H9 (cell line): ENCODE data around the gene DCAF7. TPM values are rescaled to one million over a fixed set of nuclear protein-coding genes. Genes with fewer than 3 reads are reported as not detected.

Experiments
- DNase-seq: peaks from one replicate; pipeline ENCODE4 v3.0.0-alpha.2; 2017
- H2AFZ ChIP-seq: one replicate; pipeline ENCODE4 v1.6.1; 2013; ENCODE audit warnings: mild to moderate bottlenecking, low read length, control low read depth, moderate library complexity
- H2AK5ac ChIP-seq: 2 replicates; pipeline ENCODE4 v1.6.1; 2013; ENCODE audit warnings: low read length, control low read depth, mixed read lengths; ENCODE audit not compliant: insufficient read length
- H2BK120ac ChIP-seq: one replicate; pipeline ENCODE4 v1.6.1; 2013; ENCODE audit warnings: low read depth, mild to moderate bottlenecking, low read length, control low read depth, inconsistent platforms; ENCODE audit not compliant: poor library complexity, severe bottlenecking
- H2BK12ac ChIP-seq: 2 replicates; pipeline ENCODE4 v1.6.1; 2013; ENCODE audit warnings: low read length, control low read depth, mixed read lengths, low read depth; ENCODE audit not compliant: insufficient read length
- H2BK15ac ChIP-seq: 2 replicates; pipeline ENCODE4 v1.6.1; 2013; ENCODE audit warnings: low read depth, low read length, control low read depth
- H2BK20ac ChIP-seq: one replicate; pipeline ENCODE4 v1.6.1; 2013; ENCODE audit warnings: low read depth, mild to moderate bottlenecking, low read length, control low read depth, inconsistent platforms; ENCODE audit not compliant: poor library complexity, severe bottlenecking
- H2BK5ac ChIP-seq: 2 replicates; pipeline ENCODE4 v1.6.1; 2013; ENCODE audit warnings: low read length, control low read depth, mixed read lengths; ENCODE audit not compliant: insufficient read length
- H3K14ac ChIP-seq: 2 replicates; pipeline ENCODE4 v1.6.1; 2013; ENCODE audit warnings: low read length, control low read depth; ENCODE audit not compliant: insufficient read depth
- H3K18ac ChIP-seq: 2 replicates; pipeline ENCODE4 v1.6.1; 2013; ENCODE audit warnings: low read depth, mild to moderate bottlenecking, mixed read lengths, low read length, control low read depth; ENCODE audit not compliant: insufficient read length
- H3K23ac ChIP-seq: 2 replicates; pipeline ENCODE4 v1.6.1; 2013; ENCODE audit warnings: low read length, control low read depth, mixed read lengths, low read depth; ENCODE audit not compliant: insufficient read length
- H3K23me2 ChIP-seq: 2 replicates; pipeline ENCODE4 v1.6.1; 2013; ENCODE audit warnings: low read depth, mild to moderate bottlenecking, mixed read lengths, low read length, control low read depth; ENCODE audit not compliant: insufficient read length, poor library complexity, severe bottlenecking
- H3K27ac ChIP-seq: 2 replicates; pipeline ENCODE4 v1.5.1; 2013; ENCODE audit warnings: low read length, control low read depth, mixed read lengths, low read depth; ENCODE audit not compliant: insufficient read length
- H3K27me3 ChIP-seq: 2 replicates; pipeline ENCODE4 v1.6.1; 2013; ENCODE audit warnings: low read length, control low read depth, inconsistent platforms; ENCODE audit not compliant: insufficient read depth
- H3K4ac ChIP-seq: 2 replicates; pipeline ENCODE4 v1.6.1; 2013; ENCODE audit warnings: low read depth, mild to moderate bottlenecking, control low read depth, inconsistent platforms, low read length, moderate library complexity
- H3K4me1 ChIP-seq: 2 replicates; pipeline ENCODE4 v1.6.1; 2013; ENCODE audit warnings: low read length, control low read depth, inconsistent platforms; ENCODE audit not compliant: insufficient read depth
- H3K4me2 ChIP-seq: 2 replicates; pipeline ENCODE4 v1.6.1; 2013; ENCODE audit warnings: low read length, control low read depth, mixed read lengths; ENCODE audit not compliant: insufficient read length, insufficient read depth
- H3K56ac ChIP-seq: 2 replicates; pipeline ENCODE4 v1.6.1; 2013; ENCODE audit warnings: low read depth, mild to moderate bottlenecking, mixed read lengths, low read length, control low read depth; ENCODE audit not compliant: insufficient read length
- H3K79me1 ChIP-seq: 2 replicates; pipeline ENCODE4 v1.6.1; 2013; ENCODE audit warnings: low read depth, mild to moderate bottlenecking, moderate library complexity, low read length, control low read depth, inconsistent platforms; ENCODE audit not compliant: insufficient read depth, poor library complexity, severe bottlenecking
- H3K79me2 ChIP-seq: 2 replicates; pipeline ENCODE4 v1.6.1; 2013; ENCODE audit warnings: low read length, control low read depth, inconsistent platforms; ENCODE audit not compliant: insufficient read depth
- H3K9ac ChIP-seq: 2 replicates; pipeline ENCODE4 v1.6.1; 2013; ENCODE audit warnings: low read length, control low read depth, mixed read lengths; ENCODE audit not compliant: insufficient read length; ENCODE audit errors: extremely low read depth
- H3K9me3 ChIP-seq: one replicate; pipeline ENCODE4 v1.6.1; 2013; ENCODE audit warnings: low read depth, low read length, inconsistent platforms; ENCODE audit not compliant: control insufficient read depth
- H3T11ph ChIP-seq: one replicate; pipeline ENCODE4 v1.6.1; 2013; ENCODE audit warnings: mild to moderate bottlenecking, low read length, control low read depth, inconsistent platforms
- H4K20me1 ChIP-seq: one replicate; pipeline ENCODE4 v1.6.1; 2013; ENCODE audit not compliant: control insufficient read depth, insufficient read length, insufficient read depth
- H4K5ac ChIP-seq: 2 replicates; pipeline ENCODE4 v1.6.1; 2013; ENCODE audit warnings: low read depth, mild to moderate bottlenecking, mixed read lengths, low read length, control low read depth; ENCODE audit not compliant: insufficient read length
- H4K8ac ChIP-seq: replicated peaks from 2 replicates; pipeline ENCODE4 v1.6.1; 2013; ENCODE audit warnings: low read length, control low read depth, mixed read lengths, low read depth; ENCODE audit not compliant: insufficient read length
- H4K91ac ChIP-seq: 2 replicates; pipeline ENCODE4 v1.6.1; 2013; ENCODE audit warnings: low read depth, mild to moderate bottlenecking, moderate library complexity, mixed read lengths, low read length, control low read depth; ENCODE audit not compliant: insufficient read length
- H3K27ac Mint-ChIP-seq, 3 experiments: 2 replicates in 2 of 3; 3 replicates in 1 of 3; pipeline ENCODE4 v1.8.0; 2020 to 2021; ENCODE audit warnings: mixed read lengths in 3 of 3, mild to moderate bottlenecking in 1 of 3, moderate library complexity in 1 of 3
- H3K27me3 Mint-ChIP-seq: 2 replicates; pipeline ENCODE4 v1.8.0; 2021; ENCODE audit warnings: low read depth, mild to moderate bottlenecking, moderate library complexity, mixed read lengths
- H3K36me3 Mint-ChIP-seq, 3 experiments: 2 replicates in 2 of 3; 3 replicates in 1 of 3; pipeline ENCODE4 v1.8.0; 2020 to 2021; ENCODE audit warnings: low read depth in 3 of 3, mixed read lengths in 3 of 3; ENCODE audit not compliant: insufficient read depth in 1 of 3
- H3K4me1 Mint-ChIP-seq, 2 experiments: 2 replicates each; pipeline ENCODE4 v1.8.0; 2020; ENCODE audit warnings: mixed read lengths in 2 of 2
- H3K4me3 Mint-ChIP-seq, 2 experiments: 2 replicates in 1 of 2; 3 replicates in 1 of 2; pipeline ENCODE4 v1.8.0; 2020 to 2021; ENCODE audit warnings: mild to moderate bottlenecking in 2 of 2, mixed read lengths in 2 of 2, moderate library complexity in 1 of 2
- H3K9me3 Mint-ChIP-seq, 2 experiments: 2 replicates in 1 of 2; 3 replicates in 1 of 2; pipeline ENCODE4 v1.8.0; 2020; ENCODE audit warnings: mild to moderate bottlenecking in 2 of 2, mixed read lengths in 2 of 2, moderate library complexity in 1 of 2
- CTCF ChIP-seq: fragments of 200-600 bp; sonication (generic); conservative IDR thresholded peaks from 3 replicates; pipeline ENCODE4 v1.8.0; 2021; ENCODE audit warnings: antibody characterized with exemption, mild to moderate bottlenecking
- whole genome bisulfite sequencing: extraction: QIAGEN DNeasy Blood & Tissue Kit; methylation state at CpG from one replicate; pipeline ENCODE4 v1.1.7; 2013; ENCODE audit warnings: missing lambda C conversion rate, low lambda C conversion rate, mixed read lengths; ENCODE audit not compliant: insufficient read length; ENCODE audit errors: extremely low coverage; 5-methylcytosine and 5-hydroxymethylcytosine counted together
- total RNA-seq: library from RNA; stranded (reverse); gene quantifications from 2 replicates; pipeline ENCODE4 v1.2.1, GENCODE V29; 2021

Gene DCAF7
- total RNA-seq, 1 experiment from 2014 or later, result 86.2 TPM

GRCh38 chr17:63512896-63513644, 37.2 kb upstream of the DCAF7 start:
- H3K36me3 Mint-ChIP-seq, result no peaks in the 10 kb centered on the region
- no peak overlapping the region for H2BK120ac ChIP-seq
- WGBS, result no CpG with 5 or more reads among the region's 7 CpGs
- H4K91ac ChIP-seq, result no peak overlapping the region
- no peak overlapping the region for H3K9ac ChIP-seq
- H3K27me3 ChIP-seq, result no peaks in the 10 kb centered on the region
- peaks cover 7% of the 10 kb centered on the region for H3K27me3 Mint-ChIP-seq
- H3K79me2 ChIP-seq, result no peaks in the 10 kb centered on the region
- 0 out of 4 replicates have a peak, but pooled peaks cover 0 to 2% of the 10 kb centered on the region in 2 experiments for H3K4me1 Mint-ChIP-seq
- H3K4me3 Mint-ChIP-seq, result no peak overlapping the region
- H3K14ac ChIP-seq, result no peak overlapping the region
- H2BK20ac ChIP-seq, result no peak overlapping the region
- no peak overlapping the region for H2BK12ac ChIP-seq
- H3K23me2 ChIP-seq, result no peaks in the 10 kb centered on the region
- no peak overlapping the region for H3K23ac ChIP-seq
- H2BK5ac ChIP-seq, result no peak overlapping the region
- no peaks in the 10 kb centered on the region for H4K20me1 ChIP-seq
- no peak overlapping the region for H4K8ac ChIP-seq
- no peak overlapping the region for H4K5ac ChIP-seq
- H2AFZ ChIP-seq, result no peak overlapping the region
- no peaks in the 10 kb centered on the region for H3K9me3 Mint-ChIP-seq
- H3K4me1 ChIP-seq, result no peaks in the 10 kb centered on the region
- H3K4me2 ChIP-seq, result no peak overlapping the region
- no peak overlapping the region for H3T11ph ChIP-seq
- no peak for DNase-seq
- H3K18ac ChIP-seq, result no peak overlapping the region
- H3K4ac ChIP-seq, result no peak overlapping the region
- no peaks in the 10 kb centered on the region for H3K9me3 ChIP-seq
- H2BK15ac ChIP-seq, result no peak overlapping the region
- H3K56ac ChIP-seq, result no peak overlapping the region
- no peak overlapping the region for H3K27ac ChIP-seq
- peak overlapping the region in 1 of 3 experiments; percentile 67; a peak in 1 of 7 replicates for H3K27ac Mint-ChIP-seq
- H3K79me1 ChIP-seq, result no peaks in the 10 kb centered on the region
- TF ChIP-seq CTCF, result no peak
- no peak overlapping the region for H2AK5ac ChIP-seq
